ENCODE data around the gene CAMK1D. TPM values are rescaled to one million over a fixed set of nuclear protein-coding genes. Genes with fewer than 3 reads are reported as not detected.
A peak's percentile ranks its signal among the peaks of the same experiment; 100 is the strongest.
"Not testable (repeated sequence)": the region's sequence is repeated elsewhere in the genome, so short reads cannot be mapped to it uniquely, and the experiment has no call there.

Gene CAMK1D
- total RNA-seq, 2 donors from 2014 or later, result 4.5 to 7.8 TPM

GRCh38 chr10:12711350-12711708, 362.0 kb downstream of the CAMK1D start:
- no peak overlapping the region for H3K27ac ChIP-seq (ENCODE audit: low read depth, low read length)
- H3K27ac Mint-ChIP-seq, result no peak overlapping the region
- H3K4me3 ChIP-seq (ENCODE audit: low read length), result no peak overlapping the region
- H3K9me3 Mint-ChIP-seq, result no peaks in the 10 kb centered on the region
- peaks cover 5% of the 10 kb centered on the region for H3K4me1 ChIP-seq (ENCODE audit: control insufficient read depth, insufficient read depth, low read length)
- peaks cover 4% of the 10 kb centered on the region for H3K27me3 Mint-ChIP-seq (ENCODE audit: insufficient read depth)
- WGBS, 2 experiments (ENCODE audit: insufficient coverage in 1 of 2, insufficient read length in 1 of 2), result 66% methylated on average over 6 of the region's 6 CpGs; no CpG with 5 or more reads in 1 of the 2 experiments
- H3K27me3 ChIP-seq (ENCODE audit: control insufficient read depth, insufficient read depth, low read length, poor library complexity, severe bottlenecking), result no peaks in the 10 kb centered on the region
- no peak overlapping the region for H3K4me3 Mint-ChIP-seq
- H3K9me3 ChIP-seq (ENCODE audit: control insufficient read depth, low read length), result no peaks in the 10 kb centered on the region
- DNase-seq, result no peak
- H3K9ac ChIP-seq (ENCODE audit: extremely low read depth, low read length, poor library complexity, severe bottlenecking), result no peak overlapping the region
- peaks cover 11% of the 10 kb centered on the region for H3K4me1 Mint-ChIP-seq
- TF ChIP-seq, protein P1, sequence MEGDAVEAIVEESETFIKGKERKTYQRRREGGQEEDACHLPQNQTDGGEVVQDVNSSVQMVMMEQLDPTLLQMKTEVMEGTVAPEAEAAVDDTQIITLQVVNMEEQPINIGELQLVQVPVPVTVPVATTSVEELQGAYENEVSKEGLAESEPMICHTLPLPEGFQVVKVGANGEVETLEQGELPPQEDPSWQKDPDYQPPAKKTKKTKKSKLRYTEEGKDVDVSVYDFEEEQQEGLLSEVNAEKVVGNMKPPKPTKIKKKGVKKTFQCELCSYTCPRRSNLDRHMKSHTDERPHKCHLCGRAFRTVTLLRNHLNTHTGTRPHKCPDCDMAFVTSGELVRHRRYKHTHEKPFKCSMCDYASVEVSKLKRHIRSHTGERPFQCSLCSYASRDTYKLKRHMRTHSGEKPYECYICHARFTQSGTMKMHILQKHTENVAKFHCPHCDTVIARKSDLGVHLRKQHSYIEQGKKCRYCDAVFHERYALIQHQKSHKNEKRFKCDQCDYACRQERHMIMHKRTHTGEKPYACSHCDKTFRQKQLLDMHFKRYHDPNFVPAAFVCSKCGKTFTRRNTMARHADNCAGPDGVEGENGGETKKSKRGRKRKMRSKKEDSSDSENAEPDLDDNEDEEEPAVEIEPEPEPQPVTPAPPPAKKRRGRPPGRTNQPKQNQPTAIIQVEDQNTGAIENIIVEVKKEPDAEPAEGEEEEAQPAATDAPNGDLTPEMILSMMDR (conservative IDR thresholded peaks at IDR 0.05), result no peak
- H3K36me3 Mint-ChIP-seq (ENCODE audit: low read depth), result no peaks in the 10 kb centered on the region
- no peaks in the 10 kb centered on the region for H3K36me3 ChIP-seq (ENCODE audit: control insufficient read depth, insufficient read depth, low read length)

GRCh38 chr10:12712293-12712983, 363.1 kb downstream of the CAMK1D start:
- peaks cover 7% of the 10 kb centered on the region for H3K4me1 Mint-ChIP-seq
- peaks cover 5% of the 10 kb centered on the region for H3K4me1 ChIP-seq (ENCODE audit: control insufficient read depth, insufficient read depth, low read length)

GRCh38 chr10:12712984-12713316, 363.6 kb downstream of the CAMK1D start:
- H3K9ac ChIP-seq (ENCODE audit: extremely low read depth, low read length, poor library complexity, severe bottlenecking); H3K27me3 ChIP-seq (ENCODE audit: control insufficient read depth, insufficient read depth, low read length, poor library complexity, severe bottlenecking); H3K4me1 Mint-ChIP-seq; H3K27ac Mint-ChIP-seq; H3K27ac ChIP-seq (ENCODE audit: low read depth, low read length); DNase-seq; H3K4me1 ChIP-seq (ENCODE audit: control insufficient read depth, insufficient read depth, low read length); H3K4me3 ChIP-seq (ENCODE audit: low read length); H3K27me3 Mint-ChIP-seq (ENCODE audit: insufficient read depth); H3K9me3 Mint-ChIP-seq; H3K36me3 Mint-ChIP-seq (ENCODE audit: low read depth); H3K9me3 ChIP-seq (ENCODE audit: control insufficient read depth, low read length); H3K4me3 Mint-ChIP-seq; H3K36me3 ChIP-seq (ENCODE audit: control insufficient read depth, insufficient read depth, low read length): not testable (repeated sequence)
- WGBS, 2 experiments (ENCODE audit: insufficient coverage in 1 of 2, insufficient read length in 1 of 2), result 87 to 95% methylated on average over 6 of the region's 6 CpGs
- TF ChIP-seq, protein P1 (conservative IDR thresholded peaks at IDR 0.05), result peak; percentile 53

More at GRCh38 chr10:12712293-12712983, 363.1 kb downstream of the CAMK1D start:
- Histone ChIP-seq H3K9ac (ENCODE audit: extremely low read depth, low read length, poor library complexity, severe bottlenecking) (no peak overlapping the region), H3K27me3 (ENCODE audit: control insufficient read depth, insufficient read depth, low read length, poor library complexity, severe bottlenecking) (no peaks in the 10 kb centered on the region), H3K27ac (ENCODE audit: low read depth, low read length) (no peak overlapping the region), H3K4me3 (ENCODE audit: low read length) (no peak overlapping the region), H3K9me3 (ENCODE audit: control insufficient read depth, low read length) (no peaks in the 10 kb centered on the region), H3K36me3 (ENCODE audit: control insufficient read depth, insufficient read depth, low read length) (no peaks in the 10 kb centered on the region)
- TF ChIP-seq, protein P1 (conservative IDR thresholded peaks at IDR 0.05), result no peak
- H3K36me3 Mint-ChIP-seq (ENCODE audit: low read depth), result no peaks in the 10 kb centered on the region
- no peak for DNase-seq
- H3K27ac Mint-ChIP-seq, result no peak overlapping the region
- no peaks in the 10 kb centered on the region for H3K9me3 Mint-ChIP-seq
- H3K27me3 Mint-ChIP-seq (ENCODE audit: insufficient read depth), result peaks cover 4% of the 10 kb centered on the region
- 92 to 100% methylated on average over 2 to 9 of the region's 11 CpGs for WGBS, 2 experiments (ENCODE audit: insufficient coverage in 1 of 2, insufficient read length in 1 of 2)
- H3K4me3 Mint-ChIP-seq, result no peak overlapping the region

All from endodermal cell (in vitro differentiated cells).